GM13976 (cell line): ENCODE data around the gene ANK3.

ENCODE experiments used
- DNase-seq: peaks from one replicate; pipeline ENCODE4 v3.0.0; 2012; ENCODE audit warnings: low spot score
- in situ Hi-C: fragments of 300-500 bp; cut with MboI; formaldehyde crosslinking; loops from one replicate; pipeline ENCODE4 v1.12.0; 2022; ENCODE audit warnings: low sequenced_read_pairs, mixed read lengths, inconsistent platforms; ENCODE audit not compliant: unreplicated experiment
- TF ChIP-seq, protein P1 (sequence below): IDR thresholded peaks from 2 replicates; pipeline ENCODE4 v1.5.1; 2012; ENCODE audit warnings: borderline replicate concordance, mild to moderate bottlenecking; ENCODE audit not compliant: insufficient read depth; ENCODE audit errors: extremely low read depth, missing control alignments, control extremely low read depth

Gene ANK3

DNA sequence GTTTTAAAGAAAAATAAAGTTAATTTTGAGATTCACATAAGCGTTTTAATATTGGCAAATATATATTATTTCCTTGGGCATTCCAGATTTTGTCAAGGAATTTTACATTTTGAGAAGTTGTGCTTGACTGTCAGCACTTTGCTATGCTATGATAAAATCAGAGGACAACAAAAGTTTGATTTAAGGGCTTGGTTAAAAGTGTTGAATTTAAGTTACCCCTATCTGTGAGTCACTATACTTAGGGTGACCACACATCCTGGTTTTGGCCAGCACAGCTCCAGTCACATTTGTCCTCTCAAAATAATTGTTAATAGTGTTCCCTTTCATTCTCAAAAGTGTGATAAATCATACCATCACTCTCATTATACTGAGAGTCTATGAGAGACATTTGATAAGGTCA is 34.2 kb upstream of the ANK3 start:
- TF ChIP-seq, protein P1, sequence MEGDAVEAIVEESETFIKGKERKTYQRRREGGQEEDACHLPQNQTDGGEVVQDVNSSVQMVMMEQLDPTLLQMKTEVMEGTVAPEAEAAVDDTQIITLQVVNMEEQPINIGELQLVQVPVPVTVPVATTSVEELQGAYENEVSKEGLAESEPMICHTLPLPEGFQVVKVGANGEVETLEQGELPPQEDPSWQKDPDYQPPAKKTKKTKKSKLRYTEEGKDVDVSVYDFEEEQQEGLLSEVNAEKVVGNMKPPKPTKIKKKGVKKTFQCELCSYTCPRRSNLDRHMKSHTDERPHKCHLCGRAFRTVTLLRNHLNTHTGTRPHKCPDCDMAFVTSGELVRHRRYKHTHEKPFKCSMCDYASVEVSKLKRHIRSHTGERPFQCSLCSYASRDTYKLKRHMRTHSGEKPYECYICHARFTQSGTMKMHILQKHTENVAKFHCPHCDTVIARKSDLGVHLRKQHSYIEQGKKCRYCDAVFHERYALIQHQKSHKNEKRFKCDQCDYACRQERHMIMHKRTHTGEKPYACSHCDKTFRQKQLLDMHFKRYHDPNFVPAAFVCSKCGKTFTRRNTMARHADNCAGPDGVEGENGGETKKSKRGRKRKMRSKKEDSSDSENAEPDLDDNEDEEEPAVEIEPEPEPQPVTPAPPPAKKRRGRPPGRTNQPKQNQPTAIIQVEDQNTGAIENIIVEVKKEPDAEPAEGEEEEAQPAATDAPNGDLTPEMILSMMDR, result no peak
- DNase-seq, result no peak
- in situ Hi-C loops, result no loop called here

DNA sequence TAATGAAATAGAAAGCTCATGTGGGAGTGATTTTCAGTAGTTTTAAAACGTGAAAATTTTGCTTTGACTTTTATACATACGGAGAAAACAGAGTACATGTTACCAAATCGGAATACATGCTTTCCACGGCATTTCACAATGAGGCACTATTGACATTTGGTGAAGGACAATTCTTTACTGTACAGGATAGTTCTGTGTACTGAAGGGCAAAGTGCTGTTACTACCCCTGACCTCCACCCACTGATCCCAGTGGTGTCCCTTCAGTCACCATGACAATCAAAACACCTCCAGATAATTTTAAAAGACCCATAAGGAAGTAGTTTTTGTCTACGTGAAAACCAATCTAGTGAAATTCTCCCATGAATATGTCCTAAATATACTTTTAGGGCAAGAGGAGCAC is 33.1 kb upstream of the ANK3 start:
- no peak for DNase-seq
- in situ Hi-C loops, result no loop called here
- TF ChIP-seq, protein P1, result no peak

DNA sequence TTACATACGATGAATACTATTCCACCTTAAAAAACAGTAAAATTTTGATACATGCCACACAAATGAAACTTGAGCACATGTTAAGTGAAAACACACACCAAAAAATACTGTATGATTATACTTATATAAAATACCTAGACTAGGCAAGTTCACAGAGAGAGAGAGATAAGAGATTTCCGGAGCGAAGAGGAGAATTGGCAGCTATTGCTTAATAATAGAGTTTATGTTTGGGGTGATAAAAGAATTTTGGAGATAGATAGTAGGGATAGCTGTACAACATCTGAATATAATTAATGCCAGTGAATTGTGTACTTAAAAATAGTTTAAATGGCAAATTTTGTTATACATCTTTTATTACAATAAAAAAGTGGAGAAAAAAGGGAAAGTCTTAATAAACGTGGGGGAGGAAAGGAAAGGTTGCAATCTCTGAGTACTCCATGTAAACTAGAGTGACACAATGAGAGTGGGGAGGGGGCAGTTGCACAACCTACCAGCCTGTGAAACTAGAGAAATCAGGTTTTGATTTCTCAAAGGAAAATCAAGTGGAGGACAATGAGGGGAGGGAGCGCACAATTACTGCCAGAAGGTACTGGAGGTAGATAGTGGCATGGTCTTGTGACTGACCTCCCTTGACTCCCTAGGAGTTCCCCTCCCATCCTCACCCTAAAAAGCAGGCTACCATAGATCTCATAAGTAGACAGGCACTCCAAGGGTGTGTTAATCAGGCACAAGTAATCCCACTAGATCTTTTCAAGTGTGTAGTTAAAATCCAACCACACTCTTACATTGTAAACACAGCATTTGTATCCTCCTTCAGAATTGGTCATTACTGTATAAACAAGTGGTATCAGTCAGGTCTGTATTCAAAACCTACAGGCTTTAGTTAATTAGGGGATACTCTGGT is 31.6 kb upstream of the ANK3 start:
- DNase-seq, result no peak
- in situ Hi-C loops, result no loop called here
- TF ChIP-seq, protein P1, result no peak

DNA sequence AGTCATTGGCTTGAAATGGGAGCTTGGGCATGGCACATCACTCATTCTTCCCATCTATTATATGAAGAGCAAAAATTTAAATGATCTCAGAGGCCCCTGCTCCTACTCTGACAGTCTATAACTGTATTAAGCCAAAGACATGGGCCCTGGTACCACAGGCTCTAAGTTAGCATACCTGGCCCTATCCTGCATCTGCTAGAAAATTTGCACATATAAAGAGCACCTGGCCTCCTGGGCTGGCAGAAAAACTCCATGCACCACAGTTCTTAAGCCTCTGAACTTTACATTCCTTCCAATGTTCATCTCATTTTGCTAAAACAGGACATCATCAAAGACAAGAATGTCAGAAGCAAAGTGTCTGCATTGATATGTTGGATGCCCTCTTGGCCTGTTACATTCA is 29.6 kb upstream of the ANK3 start:
- DNase-seq, result no peak
- in situ Hi-C loops, result no loop called here
- TF ChIP-seq, protein P1, result no peak

DNA sequence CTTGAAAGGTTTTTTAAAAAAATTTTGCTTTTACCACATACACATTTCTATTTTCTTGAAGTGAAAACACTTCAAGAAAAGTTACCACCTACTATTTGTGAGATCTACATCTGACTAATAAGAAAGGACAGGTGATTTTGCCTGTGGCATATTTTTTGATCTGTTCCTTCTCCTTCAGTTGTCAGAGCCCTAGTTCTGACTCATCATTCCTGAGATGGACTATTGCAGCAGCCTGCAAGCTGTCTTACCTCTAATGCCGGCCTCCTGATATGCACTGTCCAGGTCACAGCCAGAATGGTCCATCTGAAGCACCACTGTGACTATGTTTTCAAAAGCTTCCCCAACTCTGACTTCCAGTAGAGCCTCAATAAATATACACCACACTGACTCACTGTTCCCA is 28.2 kb upstream of the ANK3 start:
- no peak for DNase-seq
- TF ChIP-seq, protein P1, result no peak
- in situ Hi-C loops, result no loop called here

DNA sequence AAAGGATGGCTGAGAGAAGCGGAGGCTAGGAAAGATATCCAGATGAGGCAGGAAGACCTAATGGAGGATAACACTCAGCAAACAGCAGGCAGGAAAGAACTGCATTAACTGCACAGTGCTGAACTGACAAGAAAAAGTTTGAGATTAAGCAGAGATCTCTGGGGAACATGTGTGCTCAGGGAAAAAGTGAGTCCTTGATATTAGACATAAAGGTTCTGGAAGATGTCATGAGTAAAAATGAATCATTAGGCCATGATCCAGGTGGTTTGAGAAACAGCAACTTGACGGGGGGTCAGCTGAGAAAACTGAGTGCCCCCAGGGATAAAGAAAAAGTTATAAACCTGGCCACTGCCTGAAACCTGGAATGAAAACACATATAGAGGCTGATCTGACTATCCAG is 27.3 kb upstream of the ANK3 start:
- TF ChIP-seq, protein P1, result no peak
- DNase-seq, result no peak
- in situ Hi-C loops, result no loop called here
